Spleen (tissue), 7 donors: ENCODE data around the gene PACRG.

Experiments used
- POLR2A ChIP-seq, 3 donors: fragments of 450-650 bp; IDR thresholded peaks; one replicate each; pipeline ENCODE4 v1.5.1; 2017; ENCODE audit warnings: antibody characterized with exemption in 3 of 3, mild to moderate bottlenecking in 1 of 3
- POLR2AphosphoS5 ChIP-seq, 3 donors: sonication (generic); formaldehyde crosslinking; IDR thresholded peaks; one replicate each; pipeline ENCODE4 v1.5.1; 2017; ENCODE audit warnings: antibody characterized with exemption in 3 of 3
- TF ChIP-seq, protein P1 (sequence below), 11 experiments: fragments of 200-600 bp in 7 of 11; fragments of 450-650 bp in 4 of 11; sonication (generic) in 4 of 11; IDR thresholded peaks in 8 of 11; conservative IDR thresholded peaks in 3 of 11; 1 replicate in 7 of 11; 2 replicates in 4 of 11; pipeline versions ENCODE4 v1.4.0 to v1.8.0; 2016 to 2021; ENCODE audit warnings: antibody characterized with exemption in 11 of 11, inconsistent platforms in 4 of 11, mild to moderate bottlenecking in 1 of 11
- donor health status: DM: no; HTN: no; CAD: no; lungs with moderate emphysema.
- donor health status: DM: no; HTN: no; CAD: no.
- donor health status: DM: no; HTN: no; CAD: no.

DNA sequence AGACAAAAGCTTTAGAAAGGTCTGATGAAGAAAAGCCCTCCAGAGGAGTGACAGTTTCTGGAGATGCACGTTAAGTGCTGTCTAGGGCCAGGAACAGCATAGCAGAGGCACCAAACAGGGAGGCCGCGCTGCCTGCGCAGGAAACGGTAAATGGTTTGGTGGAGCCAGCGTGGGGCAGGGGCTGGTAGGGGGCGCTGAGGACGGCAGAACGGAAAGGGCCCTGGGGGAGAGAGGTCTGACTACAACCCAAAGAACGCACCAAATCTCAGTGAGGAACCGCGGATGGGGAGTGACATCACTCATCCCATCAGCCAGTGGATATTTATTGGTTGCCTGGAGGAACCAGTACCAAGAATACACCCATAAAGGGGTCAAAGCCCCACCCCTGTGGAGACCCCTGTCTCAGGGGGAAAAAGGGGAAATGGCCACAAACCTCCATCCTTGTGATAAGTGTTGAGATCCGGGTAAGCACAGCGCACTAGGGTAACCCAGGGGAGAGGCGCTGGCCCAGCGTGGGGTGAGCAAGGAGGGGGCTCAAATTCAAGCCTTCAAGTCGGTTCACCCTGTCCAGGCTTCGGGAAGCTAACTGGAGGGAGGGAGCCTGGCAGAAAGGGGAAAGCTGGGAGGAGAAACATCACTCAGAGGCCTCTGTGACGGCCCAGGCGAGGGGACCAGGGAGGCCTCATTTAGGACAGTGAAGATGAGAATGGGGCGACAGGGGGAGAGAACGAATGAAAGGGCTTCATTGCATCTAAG lies 437.6 kb downstream of the PACRG start:
- TF ChIP-seq, protein P1, sequence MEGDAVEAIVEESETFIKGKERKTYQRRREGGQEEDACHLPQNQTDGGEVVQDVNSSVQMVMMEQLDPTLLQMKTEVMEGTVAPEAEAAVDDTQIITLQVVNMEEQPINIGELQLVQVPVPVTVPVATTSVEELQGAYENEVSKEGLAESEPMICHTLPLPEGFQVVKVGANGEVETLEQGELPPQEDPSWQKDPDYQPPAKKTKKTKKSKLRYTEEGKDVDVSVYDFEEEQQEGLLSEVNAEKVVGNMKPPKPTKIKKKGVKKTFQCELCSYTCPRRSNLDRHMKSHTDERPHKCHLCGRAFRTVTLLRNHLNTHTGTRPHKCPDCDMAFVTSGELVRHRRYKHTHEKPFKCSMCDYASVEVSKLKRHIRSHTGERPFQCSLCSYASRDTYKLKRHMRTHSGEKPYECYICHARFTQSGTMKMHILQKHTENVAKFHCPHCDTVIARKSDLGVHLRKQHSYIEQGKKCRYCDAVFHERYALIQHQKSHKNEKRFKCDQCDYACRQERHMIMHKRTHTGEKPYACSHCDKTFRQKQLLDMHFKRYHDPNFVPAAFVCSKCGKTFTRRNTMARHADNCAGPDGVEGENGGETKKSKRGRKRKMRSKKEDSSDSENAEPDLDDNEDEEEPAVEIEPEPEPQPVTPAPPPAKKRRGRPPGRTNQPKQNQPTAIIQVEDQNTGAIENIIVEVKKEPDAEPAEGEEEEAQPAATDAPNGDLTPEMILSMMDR (IDR thresholded peaks at IDR 0.05 in 8 of 11, conservative IDR thresholded peaks at IDR 0.05 in 3 of 11): no peak
- TF ChIP-seq POLR2A (IDR thresholded peaks at IDR 0.05) (no peak), POLR2AphosphoS5 (IDR thresholded peaks at IDR 0.05) (no peak)
